ENCODE measurements around the gene NUP93.

Gene NUP93

DNA sequence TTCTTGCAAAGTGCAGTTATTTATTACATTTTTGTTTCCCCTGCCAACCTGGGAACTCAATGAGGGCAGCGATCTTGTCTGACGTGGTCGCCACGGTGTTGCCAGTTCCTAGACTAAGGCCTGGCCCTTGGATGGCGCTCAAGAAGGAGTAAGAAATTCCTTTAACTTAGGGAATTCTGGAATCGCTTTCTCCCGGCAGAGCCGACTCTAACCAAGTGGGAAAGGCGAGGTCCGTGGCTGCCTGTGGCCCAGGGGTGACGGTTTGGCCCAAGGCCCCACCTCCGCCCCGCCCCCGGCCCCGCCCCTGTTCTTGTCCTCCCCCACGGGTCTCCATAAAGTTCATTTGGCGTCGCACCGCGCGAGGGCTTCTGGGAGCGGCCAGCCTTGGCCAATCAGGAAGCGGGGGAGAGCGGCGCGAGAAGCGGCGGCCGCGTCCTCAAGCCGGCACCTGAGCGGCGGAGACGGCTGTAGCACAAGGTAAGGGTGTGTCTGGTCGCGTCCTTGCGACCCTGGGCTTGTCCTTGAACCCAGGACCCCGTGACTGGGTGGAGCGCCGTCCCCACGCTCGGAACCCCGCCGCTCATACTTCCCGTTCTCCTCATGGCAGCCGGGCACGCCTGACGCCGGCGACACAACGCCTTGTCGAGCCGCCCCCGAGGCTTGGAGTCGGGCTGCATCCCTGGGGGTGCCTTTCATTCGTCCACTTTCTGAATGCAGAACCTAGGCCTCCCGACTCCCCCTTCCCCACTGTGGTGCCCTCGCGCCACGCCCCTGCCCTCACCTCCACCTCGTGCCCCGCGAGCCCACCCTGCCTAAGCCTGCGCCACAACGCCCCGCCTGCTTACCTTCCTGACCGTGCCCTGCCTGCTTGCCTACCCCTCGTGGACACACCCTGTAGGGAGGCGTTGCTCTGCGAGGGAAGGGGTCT, at the start of gene NUP93:
TSS of gene NUP93 (plus strand) at position 395 of the 928 bp plus-strand sequence. CDS start 18,119 bp downstream, outside the sequence.
- DNase-seq (ENCODE audit: low spot score) = peak; percentile 95

DNA sequence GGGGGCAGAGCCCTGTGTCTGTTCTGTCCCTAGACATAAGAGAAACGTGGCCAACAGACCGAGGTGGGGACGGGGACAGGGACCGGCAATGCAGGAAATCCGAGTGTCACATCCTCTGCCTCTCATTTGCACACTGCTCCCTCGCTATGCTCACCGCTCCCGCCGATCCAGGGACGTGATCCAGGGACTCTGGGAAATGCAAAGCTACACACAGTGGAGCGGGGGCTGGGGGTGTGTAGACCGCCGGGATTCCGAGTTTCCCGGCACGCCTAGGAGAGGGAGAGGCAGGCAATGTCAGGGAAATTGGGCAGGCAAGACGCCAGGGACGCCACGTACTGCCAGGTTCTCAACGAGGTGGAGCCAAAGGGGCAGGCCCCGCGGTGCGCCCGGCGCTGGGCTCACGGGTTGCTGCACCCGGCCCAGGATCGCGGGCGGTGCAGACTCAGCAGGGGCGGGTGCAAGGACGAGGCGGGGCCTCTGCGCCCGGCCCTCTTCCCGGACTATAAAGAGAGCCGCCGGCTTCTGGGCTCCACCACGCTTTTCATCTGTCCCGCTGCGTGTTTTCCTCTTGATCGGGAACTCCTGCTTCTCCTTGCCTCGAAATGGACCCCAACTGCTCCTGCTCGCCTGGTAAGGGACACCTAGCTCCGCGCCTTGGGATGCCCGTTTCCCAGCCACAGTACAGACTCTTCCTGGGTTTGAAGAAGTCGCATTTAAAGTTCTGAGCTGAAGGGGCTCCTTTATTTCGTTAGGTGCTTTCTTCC, 47.8 kb upstream of the NUP93 start, which contains the start of gene MT1X:
TSS of gene MT1X (plus strand) at position 532 of the 764 bp plus-strand sequence. CDS start at position 603, 71 bp downstream.
- peak; percentile 87 for DNase-seq (ENCODE audit: low spot score)

DNA sequence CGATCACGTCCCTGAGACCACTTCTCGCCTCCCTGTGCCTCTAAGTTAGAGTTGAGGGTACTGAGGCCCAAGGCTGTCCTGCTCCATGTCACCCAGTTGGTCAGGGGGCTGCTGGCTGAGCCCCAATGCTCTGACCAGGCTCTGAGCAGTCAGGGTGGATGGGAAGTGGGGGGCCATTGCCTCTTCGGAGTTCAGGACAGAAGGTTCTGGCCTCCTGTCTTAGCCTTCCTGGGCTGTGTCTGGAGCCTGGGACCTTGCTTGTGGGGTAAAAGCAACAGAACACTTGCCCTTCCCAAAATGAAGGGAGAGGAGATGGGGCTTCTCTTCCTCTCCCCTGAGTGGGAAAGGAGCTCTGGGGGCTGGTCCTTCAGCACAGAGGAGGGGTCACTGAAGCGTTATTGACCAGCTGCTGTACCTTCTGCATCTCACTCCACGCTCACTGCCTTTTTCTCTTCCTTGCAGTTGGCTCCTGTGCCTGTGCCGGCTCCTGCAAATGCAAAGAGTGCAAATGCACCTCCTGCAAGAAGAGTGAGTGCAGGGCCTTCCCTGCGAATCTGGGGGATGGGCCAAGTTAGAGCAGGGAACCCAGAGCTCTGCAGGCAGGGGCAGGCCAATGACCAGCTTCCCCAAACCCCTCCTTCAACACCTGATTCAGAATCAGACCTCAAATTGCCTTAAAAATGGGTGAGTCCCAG, 47.1 kb upstream of the NUP93 start:
- no peak for DNase-seq (ENCODE audit: low spot score)

DNA sequence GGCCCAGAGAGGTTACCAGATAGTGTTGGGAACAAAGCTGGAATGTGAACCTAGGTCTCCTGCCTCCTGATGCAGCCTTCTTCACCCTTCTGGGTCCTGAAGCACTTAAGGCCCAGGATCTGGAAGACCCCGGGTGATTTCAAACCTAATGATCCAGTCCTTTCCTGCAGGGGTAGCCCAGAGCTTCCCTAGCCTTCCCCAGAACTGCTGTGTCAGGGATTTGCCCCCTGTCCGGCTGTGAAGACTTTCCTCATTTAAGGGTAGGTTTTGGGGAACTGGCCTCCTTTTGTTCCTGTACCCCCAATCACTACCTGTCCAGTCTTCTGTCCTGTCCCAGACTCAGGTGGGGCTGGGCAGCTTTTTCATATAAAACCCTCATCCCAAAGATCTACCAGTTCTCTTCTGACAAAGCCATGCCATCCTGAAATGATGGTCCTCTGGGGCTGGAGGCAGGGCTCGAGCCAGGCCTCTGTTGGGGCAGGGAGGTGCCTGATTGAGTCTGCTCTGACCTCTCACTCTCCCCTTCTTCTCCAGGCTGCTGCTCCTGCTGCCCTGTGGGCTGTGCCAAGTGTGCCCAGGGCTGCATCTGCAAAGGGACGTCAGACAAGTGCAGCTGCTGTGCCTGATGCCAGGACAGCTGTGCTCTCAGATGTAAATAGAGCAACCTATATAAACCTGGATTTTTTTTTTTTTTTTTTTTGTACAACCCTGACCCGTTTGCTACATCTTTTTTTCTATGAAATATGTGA, 46.3 kb upstream of the NUP93 start:
- no peak for DNase-seq (ENCODE audit: low spot score)

DNA sequence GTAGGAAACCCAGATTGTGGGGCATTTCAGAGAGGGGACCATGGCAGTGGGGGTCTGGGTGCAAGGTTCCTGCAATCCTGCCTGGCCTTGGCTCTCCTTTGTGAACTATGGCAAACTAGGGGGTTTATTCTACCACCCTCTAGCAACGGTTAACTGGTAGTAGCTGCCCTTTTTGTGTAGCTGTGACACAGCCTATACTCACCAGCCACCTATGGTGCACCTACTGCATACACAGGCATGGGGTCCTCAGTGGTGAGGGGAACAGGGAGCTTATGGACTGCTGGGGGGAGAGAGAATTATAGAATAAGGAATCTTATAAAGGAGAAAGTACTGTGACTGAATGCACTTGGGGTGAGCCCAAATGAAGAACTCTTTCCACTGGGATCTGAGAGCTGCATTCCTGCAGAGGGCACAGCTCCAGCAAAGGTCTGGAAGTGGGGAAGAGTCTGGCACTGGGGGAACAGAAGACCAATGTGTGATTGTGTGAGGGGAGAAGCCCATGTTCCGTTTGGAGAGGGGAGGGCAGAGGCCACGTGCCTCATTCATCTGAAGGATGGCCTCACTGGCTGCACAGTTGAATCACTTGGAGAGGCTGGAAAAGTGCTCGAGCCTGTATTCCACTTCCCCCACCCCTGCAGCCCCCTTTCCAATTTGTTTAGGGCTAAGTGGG, 45.5 kb upstream of the NUP93 start:
- no peak for DNase-seq (ENCODE audit: low spot score)

DNA sequence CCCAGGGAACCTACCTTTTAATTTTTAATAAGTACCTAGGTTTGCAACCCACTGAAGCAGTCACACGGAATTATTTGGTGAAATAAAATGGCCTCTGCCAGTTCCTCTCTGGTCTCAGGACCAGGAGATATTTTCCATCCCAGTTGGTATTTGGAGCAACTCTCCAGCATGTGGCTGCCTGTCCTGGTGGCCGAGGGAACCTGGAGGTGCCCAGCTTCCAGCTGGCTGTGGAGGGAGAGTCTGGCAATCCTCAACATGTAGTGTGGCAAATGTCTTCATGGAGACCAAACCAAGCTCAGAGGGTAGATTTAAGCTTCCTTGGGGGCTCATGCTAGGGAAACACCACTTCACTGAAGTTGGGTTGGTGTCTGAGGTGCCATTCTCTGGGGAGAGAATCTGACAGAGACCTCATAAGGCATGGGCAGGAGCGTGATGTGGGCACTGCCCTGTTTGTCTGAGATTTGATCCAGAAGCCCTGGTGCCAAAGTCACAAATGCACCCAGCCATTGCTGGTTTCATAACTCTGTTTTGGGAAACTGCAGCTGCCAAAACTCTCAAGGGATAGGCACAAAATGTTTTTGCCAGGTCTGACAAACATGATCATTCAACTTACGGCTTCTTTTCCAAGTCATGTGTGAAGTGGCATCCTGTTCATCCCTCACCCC, 44.9 kb upstream of the NUP93 start:
- DNase-seq (ENCODE audit: low spot score) = no peak

DNA sequence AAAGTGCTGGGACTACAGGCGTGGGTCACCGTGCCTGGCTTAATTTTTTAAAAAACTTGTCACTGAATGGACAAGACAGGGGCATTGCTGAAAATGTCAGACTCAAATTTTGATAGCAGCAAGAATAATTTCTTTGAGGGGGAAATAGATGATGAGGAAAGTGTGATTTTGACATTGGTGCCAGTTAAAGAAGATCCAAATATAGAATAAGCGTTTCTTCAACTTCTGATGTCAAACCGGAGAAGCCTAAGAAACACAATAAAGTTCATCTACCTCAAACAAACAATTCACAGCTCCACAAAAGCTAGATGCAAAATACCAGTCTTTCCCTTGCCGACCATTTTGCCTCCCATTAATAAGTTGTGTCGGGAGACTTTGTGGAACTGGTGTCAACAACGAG, 43.2 kb upstream of the NUP93 start:
- DNase-seq (ENCODE audit: low spot score) = no peak

DNA sequence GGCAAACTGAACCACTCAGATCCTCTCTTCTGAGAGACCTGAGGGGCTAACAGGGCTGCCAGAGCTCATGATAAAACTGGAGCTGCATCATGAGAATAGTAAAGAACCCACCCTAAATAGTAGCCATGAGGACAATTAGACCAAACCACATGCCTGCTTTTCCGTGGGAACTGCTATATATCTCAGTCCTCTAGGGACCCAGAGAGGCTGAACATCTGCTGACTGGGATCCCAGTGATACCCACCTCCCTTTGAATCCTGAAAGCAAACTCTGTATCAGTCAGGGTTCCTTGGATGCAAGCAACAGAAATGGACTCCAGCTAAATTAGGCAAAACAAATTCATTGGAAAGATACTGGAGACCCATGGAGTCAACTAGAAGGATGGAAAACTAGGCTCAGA, 41.2 kb upstream of the NUP93 start:
- DNase-seq (ENCODE audit: low spot score) = no peak

DNA sequence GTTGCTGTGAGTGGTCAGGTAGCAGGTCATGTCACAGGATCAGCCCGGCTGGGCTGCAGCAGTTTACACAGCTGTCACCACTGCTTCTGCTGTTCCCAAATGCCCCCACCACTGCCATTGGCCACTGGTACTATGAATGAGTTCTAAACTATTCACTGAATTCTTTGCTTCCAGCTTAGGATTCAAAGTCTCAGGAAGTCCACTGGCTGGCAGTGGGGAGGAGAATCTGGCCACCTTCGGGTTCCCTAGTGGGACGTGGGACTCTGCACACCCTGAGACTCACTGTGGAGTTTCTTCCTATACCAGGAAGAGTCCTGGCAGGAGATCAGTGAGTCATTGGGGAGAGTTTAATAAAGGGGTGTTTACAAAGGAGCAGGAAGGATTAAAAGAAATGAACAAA, 40.8 kb upstream of the NUP93 start:
- no peak for DNase-seq (ENCODE audit: low spot score)

DNA sequence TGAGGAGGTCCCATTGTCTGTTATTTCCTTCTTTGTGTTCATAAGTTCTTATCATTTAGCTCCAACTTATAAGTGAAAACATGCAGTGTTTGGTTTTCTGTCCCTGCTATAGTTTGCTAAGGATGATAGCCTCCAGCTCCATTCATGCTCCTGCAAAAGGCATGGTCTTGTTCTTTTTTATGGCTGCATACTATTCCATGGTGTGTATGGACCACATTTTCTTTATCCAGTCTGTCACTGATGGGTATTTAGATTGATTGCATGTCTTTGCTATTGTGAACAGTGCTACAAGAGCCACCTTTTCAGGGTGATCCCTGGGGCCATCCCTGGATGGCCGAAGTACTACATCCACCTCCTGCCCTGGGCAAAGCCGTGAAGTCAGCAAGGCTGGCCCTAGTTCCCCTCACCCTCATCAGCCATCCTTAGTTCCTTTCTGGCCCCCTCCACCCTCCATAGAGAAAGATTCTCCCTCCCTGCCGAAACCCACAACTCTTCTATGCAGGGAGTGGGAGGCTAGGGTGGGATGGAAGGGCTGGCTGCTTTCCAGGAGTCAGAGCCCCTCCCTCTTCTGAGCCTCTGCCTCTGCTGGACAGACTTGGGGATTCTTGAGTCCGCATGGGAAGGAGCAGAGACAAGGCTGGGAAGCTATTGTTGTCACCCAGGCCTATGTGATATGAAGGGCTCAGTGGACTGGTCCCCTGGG, 39.4 kb upstream of the NUP93 start:
- DNase-seq (ENCODE audit: low spot score) = no peak

DNA sequence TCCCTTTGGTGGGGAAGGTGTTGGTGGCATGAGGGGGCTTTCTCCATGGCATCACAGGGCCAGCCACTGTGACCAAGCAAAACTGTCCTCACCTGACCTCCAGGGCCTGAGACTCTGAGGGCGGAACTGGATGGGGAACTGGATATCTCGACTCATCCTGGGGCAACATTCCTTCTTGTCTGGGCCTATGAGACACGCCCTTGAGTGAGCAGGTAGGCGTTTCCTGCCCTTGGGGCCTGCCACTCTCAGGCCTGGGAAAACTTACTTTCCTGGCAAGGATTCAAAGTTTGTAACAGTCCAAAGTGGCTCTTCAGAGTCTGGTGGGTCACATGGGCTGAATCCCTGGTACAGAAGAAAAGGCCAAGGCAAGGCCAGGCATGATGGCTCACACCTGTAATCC, 38.0 kb upstream of the NUP93 start:
- DNase-seq (ENCODE audit: low spot score) = no peak

DNA sequence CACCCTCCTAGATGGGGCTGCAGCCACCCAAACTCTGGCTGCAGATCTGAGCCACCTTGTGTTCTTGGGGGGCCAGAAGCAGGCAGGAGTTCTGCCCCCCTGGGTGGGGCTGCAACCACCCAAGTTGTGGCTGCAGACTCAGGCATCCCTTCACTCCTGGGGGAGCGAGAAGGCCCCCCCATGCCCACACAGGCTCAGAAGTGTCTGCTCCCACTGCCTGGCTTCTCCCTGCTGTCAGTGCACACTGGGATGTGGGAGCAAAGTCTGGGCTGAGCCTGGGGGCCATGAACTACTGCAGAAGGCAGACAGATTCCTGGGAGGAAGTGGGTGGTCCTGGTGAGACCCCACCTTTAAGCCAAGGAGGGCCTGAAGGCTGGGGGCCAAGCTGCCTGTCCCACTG, 34.7 kb upstream of the NUP93 start:
- no peak for DNase-seq (ENCODE audit: low spot score)

DNA sequence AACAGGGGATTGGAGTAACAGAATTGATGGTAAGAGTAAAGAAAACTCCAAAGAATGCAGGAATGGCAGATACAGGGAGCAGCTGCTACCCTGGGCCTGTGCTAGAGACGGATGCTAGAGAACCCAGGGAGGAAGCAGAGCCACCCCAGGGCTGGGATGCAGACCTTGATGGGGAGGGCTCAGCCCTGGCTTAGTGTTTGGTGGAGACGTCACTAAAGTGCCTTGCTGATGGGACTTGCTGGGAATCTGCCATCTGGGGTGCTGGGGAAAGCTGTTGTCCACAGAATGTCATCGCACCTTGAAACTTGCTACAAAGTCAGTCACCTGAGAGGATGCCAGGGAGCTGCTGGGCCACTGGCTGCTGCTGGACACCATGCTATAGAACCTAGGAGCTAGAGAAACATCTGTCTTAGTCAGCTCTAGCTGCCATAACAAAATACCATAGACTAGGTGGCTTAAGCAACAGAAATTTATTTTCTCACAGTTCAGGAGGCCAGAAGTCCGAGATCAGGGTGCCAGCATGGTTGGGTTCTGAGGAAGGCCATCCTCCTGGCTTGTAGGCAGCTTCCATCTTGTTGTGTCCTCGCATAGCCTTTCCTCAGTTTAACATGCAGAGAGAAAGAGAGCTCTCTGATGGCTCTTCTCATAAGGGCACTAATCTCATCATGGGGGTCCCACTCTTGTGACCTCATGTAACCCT, 32.3 kb upstream of the NUP93 start:
- no peak for DNase-seq (ENCODE audit: low spot score)

DNA sequence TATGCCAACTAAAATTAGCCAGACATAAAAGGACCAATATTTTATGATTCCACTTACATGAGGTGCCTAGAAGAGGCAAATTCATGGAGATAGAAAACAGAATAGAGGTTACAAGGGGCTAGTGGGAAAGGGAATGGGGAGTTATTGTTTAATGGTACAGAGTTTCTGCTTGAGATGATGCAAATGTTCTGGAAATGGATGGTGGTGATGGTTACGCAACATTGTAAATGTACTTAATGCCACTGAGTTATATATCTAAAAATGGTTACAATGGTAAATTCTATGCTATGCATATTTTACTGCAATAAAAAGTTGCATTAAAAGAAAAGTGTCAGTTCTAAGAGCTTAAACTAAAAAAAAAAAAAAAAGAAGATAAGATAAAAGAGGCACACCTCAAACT, 29.7 kb upstream of the NUP93 start:
- no peak for DNase-seq (ENCODE audit: low spot score)

DNA sequence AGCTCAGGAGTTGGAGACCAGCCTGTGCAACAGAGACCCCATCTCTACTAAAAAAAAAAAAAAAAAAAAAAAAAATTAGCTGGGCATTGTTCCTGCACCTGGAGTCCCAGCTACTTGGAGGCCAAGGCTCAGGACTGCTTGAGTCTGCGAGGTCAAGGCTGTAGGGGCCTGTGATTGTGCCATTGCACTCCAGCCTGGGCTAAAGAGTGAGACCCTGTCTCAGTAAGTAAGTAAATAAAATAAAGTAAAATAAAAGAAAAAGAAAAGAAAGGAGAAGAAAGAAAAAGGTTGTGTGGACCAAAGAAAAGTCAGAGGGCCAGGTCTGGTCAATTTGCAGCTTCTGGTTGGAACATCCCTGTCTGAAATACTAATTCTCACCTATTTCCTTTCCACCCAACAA, 29.3 kb upstream of the NUP93 start:
- no peak for DNase-seq (ENCODE audit: low spot score)

DNA sequence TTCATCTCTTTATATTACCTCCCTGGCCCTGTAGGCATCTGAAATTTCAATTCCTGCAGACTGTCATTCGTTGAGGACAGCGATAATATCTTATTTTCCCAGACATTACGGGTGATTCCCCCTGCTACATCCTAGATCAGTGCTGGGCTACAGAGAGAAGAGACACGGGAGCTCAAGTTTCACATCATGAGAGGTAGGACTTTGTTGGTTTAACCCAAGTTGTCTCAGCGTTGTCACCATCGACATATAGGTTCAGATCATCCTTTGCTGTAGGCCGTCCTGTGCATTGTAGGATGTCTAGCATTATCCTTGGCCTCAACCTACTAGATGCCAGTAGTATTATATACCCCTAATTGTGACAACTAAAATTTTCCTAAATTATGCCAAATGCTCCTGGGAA, 28.4 kb upstream of the NUP93 start:
- no peak for DNase-seq (ENCODE audit: low spot score)

DNA sequence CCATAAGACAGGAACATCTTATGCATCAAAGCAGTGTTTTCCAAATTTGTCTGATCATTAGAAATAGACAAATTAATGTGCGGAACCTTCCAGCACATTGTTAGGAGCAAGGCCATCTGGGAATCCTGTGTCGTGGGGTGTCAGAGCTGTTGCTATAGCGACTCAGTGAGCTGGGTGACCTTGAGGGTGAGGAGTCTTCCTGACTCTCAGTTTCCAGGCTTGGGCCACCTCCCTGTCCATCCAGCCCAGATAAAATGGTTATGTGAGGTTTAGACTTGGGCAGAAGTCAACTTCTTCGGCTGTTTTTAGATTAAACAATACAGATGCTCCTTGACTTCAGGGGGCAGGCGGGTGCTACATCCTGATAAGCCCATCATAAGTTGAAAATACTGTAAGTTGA, 27.1 kb upstream of the NUP93 start:
- DNase-seq (ENCODE audit: low spot score) = no peak

DNA sequence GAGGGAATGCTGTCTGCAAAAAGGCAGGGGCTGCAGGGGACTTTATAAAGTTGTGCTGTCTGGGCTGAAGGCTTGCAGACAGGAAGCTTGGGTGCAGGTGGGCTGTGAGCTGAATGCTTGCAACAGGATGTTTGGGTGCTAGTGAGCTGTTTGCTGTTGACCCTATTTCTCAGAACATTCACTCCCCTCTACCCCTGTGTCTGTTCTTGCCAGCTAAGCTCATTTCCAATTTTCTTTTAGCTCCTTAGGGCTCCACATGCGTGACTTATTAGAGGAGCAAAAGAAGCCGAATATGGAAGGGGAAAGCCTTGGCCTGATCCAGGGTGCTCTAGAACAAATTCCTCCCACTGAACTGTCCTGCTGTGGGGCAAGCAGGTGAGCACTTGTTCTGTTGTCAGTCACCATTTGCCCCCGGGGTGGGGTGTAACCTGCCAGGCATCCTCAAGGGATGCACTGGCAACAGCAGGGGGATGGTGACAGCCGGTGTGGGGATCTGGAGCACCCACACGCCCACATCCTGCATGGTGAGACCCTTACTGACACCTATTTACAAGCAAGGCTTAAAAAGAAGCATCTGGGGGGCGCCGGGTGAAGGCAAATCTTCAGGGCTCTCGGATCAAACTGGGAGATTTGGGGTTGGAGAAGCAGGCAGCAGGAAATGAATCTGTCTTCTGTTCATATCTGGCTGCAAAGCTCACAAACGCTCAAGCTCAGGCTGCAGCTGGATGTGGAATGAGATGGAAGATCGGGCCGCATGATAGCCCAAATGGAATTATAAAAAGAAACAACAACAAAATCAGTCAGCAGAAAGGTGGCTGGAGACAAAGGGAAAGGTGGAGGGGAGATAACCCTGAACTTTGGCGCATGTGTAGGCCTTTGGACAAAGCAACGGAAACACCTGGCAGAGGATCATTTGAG, 21.1 kb upstream of the NUP93 start:
- DNase-seq (ENCODE audit: low spot score) = no peak
